GM20000 (cell line): Measurements from ENCODE around the gene OVAAL.

Experiments used
- DNase-seq: peaks from one replicate; pipeline ENCODE4 v3.0.0; 2012; ENCODE audit warnings: low spot score
- CTCF ChIP-seq: IDR thresholded peaks from 2 replicates; pipeline ENCODE4 v1.5.1; 2012; ENCODE audit warnings: mild to moderate bottlenecking, control low read depth; ENCODE audit errors: extremely low read depth, missing control alignments

Gene OVAAL

GRCh38 chr1:180611016-180611930 lies 52.5 kb downstream of the OVAAL start:
- no peak for DNase-seq
- no peak for TF ChIP-seq CTCF

DNA sequence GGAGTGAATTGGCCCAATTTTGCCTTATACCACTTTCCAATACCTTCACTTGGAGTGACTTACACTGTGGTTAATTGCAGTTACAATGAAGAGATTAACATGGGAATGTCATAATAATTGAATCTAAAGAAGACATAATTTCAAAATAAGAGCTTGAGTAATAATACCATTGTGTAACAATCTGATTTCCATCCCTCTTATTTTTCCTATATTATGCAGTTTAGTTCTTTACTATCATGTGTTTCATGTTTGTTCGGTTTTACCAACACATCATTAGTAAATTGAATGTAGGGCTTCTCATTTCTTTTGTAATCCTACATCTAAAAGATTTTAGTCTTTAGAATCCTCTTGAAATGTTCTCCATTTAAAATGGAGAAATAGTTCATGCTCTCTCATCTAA lies 53.9 kb downstream of the OVAAL start:
- TF ChIP-seq CTCF: no peak
- DNase-seq: no peak

DNA sequence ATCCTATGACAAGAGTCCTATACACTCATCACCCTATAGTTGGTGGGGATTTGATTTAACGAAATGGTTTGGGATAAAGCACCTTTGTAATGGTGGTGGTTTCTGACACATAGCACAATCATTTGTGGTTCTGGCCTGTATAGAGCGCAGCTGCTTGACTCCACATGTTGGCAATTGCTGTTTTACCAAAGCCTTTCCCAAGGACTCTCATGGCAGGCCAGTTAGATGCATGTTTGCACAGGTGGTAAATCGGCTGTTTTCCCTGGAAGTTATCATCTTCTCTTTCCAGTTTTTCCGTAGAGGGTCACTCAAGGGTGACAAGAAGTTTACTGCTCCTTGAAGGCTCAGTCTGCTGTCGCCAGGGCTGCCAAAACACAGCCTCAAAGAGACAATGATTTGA lies 56.0 kb downstream of the OVAAL start:
- TF ChIP-seq CTCF: no peak
- DNase-seq: no peak

- no peak for DNase-seq
- no peak for TF ChIP-seq CTCF
These were observed 56.9 kb downstream of the OVAAL start for GRCh38 chr1:180615493-180616290.
